GM19239 (cell line): ENCODE measurements around the gene PARP16.
"Not testable (repeated sequence)": the region's sequence is repeated elsewhere in the genome, so short reads cannot be mapped to it uniquely, and the experiment has no call there.

ENCODE experiments used
- DNase-seq: peaks from one replicate; pipeline ENCODE4 v3.0.0; 2011; ENCODE audit warnings: low spot score; ENCODE audit not compliant: insufficient read length
- FAIRE-seq: peaks from 2 replicates; lab custom pipeline; 2011; peaks lifted over from hg19 to GRCh38; lab: Jason Lieb, UNC

PARP16 gene

GRCh38 chr15:65246939-65247338 is 39.7 kb downstream of the PARP16 start:
- no peak for FAIRE-seq

GRCh38 chr15:65246026-65246714 is 40.5 kb downstream of the PARP16 start:
- no peak for FAIRE-seq
- no peak for DNase-seq

More at GRCh38 chr15:65246939-65247338, 39.7 kb downstream of the PARP16 start:
- DNase-seq: no peak

GRCh38 chr15:65245096-65245856 is 41.4 kb downstream of the PARP16 start:
- DNase-seq (no peak), FAIRE-seq (no peak)

- DNase-seq (no peak), FAIRE-seq (no peak)
Observed at GRCh38 chr15:65244638-65245037, 42.0 kb downstream of the PARP16 start.

GRCh38 chr15:65236443-65236842 is 50.2 kb downstream of the PARP16 start:
- FAIRE-seq, DNase-seq: not testable (repeated sequence)

- DNase-seq: no peak
- no peak for FAIRE-seq
Observed at GRCh38 chr15:65233696-65234095, 53.0 kb downstream of the PARP16 start.

GRCh38 chr15:65232520-65232919 is 54.2 kb downstream of the PARP16 start:
- FAIRE-seq: no peak

GRCh38 chr15:65231306-65231705 is 55.4 kb downstream of the PARP16 start:
- DNase-seq (no peak), FAIRE-seq (no peak)

More at GRCh38 chr15:65232520-65232919, 54.2 kb downstream of the PARP16 start:
- no peak for DNase-seq

GRCh38 chr15:65226901-65227300 is 59.8 kb downstream of the PARP16 start:
- DNase-seq, FAIRE-seq: not testable (repeated sequence)

GRCh38 chr15:65226221-65226620 is 60.5 kb downstream of the PARP16 start:
- DNase-seq: no peak
- no peak for FAIRE-seq

- DNase-seq: no peak
- FAIRE-seq: no peak
Observed at GRCh38 chr15:65223996-65224395, 62.7 kb downstream of the PARP16 start.

GRCh38 chr15:65222891-65223290 is 63.8 kb downstream of the PARP16 start:
- no peak for DNase-seq
- no peak for FAIRE-seq

- DNase-seq (no peak), FAIRE-seq (no peak)
Observed at GRCh38 chr15:65221697-65222096, 65.0 kb downstream of the PARP16 start.

GRCh38 chr15:65219137-65219536 is 67.5 kb downstream of the PARP16 start:
- FAIRE-seq (no peak), DNase-seq (no peak)

GRCh38 chr15:65217526-65218482 is 68.9 kb downstream of the PARP16 start:
- FAIRE-seq: no peak

GRCh38 chr15:65215496-65215895 is 71.2 kb downstream of the PARP16 start:
- FAIRE-seq: no peak

More at GRCh38 chr15:65217526-65218482, 68.9 kb downstream of the PARP16 start:
- DNase-seq: no peak

GRCh38 chr15:65214010-65214409 is 72.7 kb downstream of the PARP16 start:
- DNase-seq (no peak), FAIRE-seq (no peak)

More at GRCh38 chr15:65215496-65215895, 71.2 kb downstream of the PARP16 start:
- DNase-seq: no peak

GRCh38 chr15:65213241-65213640 is 73.4 kb downstream of the PARP16 start:
- DNase-seq (no peak), FAIRE-seq (no peak)

GRCh38 chr15:65212097-65212496 is 74.6 kb downstream of the PARP16 start:
- DNase-seq: peak; percentile 18
- no peak for FAIRE-seq

- no peak for FAIRE-seq
- no peak for DNase-seq
Observed at GRCh38 chr15:65211482-65211982, 75.2 kb downstream of the PARP16 start.
